HL-60 (cell line): Measurements from ENCODE around the gene BAG3.
A peak's percentile ranks its signal among the peaks of the same experiment; 100 is the strongest.

Experiments
- DNase-seq, 2 experiments: peaks; one replicate each; pipeline ENCODE4 v3.0.0-alpha.2; 2010 to 2020; ENCODE audit warnings: low read depth in 1 of 2, low spot score in 1 of 2
- H3K27ac ChIP-seq: fragments of 250-450 bp; sonication (Bioruptor Pico); replicated peaks from 2 replicates; pipeline ENCODE4 v1.5.1; 2020; ENCODE audit warnings: mild to moderate bottlenecking, moderate library complexity
- H3K27me3 ChIP-seq: fragments of 250-450 bp; sonication (Bioruptor Pico); 2 replicates; pipeline ENCODE4 v1.5.1; 2021; ENCODE audit warnings: mild to moderate bottlenecking, moderate library complexity; ENCODE audit not compliant: insufficient read depth, poor library complexity, severe bottlenecking
- H3K4me3 ChIP-seq: replicated peaks from 2 replicates; pipeline ENCODE4 v1.5.1; 2011; ENCODE audit warnings: mild to moderate bottlenecking, control low read depth, low read length; ENCODE audit not compliant: insufficient read depth
- CTCF ChIP-seq: IDR thresholded peaks from one replicate; pipeline ENCODE4 v1.5.1; 2011; ENCODE audit warnings: low read length, control low read depth, inconsistent platforms; ENCODE audit not compliant: insufficient read depth
- GABPA ChIP-seq: IDR thresholded peaks from 2 replicates; pipeline ENCODE4 v1.6.1; 2012; ENCODE audit warnings: low read depth
- POLR2AphosphoS5 ChIP-seq: IDR thresholded peaks from 2 replicates; pipeline ENCODE4 v1.6.1; 2012; ENCODE audit warnings: low read depth
- REST ChIP-seq: IDR thresholded peaks from 2 replicates; pipeline ENCODE4 v1.6.1; 2012; ENCODE audit warnings: low read depth; ENCODE audit not compliant: insufficient replicate concordance
- SPI1 ChIP-seq: IDR thresholded peaks from 2 replicates; pipeline ENCODE4 v1.6.1; 2012; ENCODE audit warnings: low read depth, mild to moderate bottlenecking, borderline replicate concordance

BAG3 gene

DNA sequence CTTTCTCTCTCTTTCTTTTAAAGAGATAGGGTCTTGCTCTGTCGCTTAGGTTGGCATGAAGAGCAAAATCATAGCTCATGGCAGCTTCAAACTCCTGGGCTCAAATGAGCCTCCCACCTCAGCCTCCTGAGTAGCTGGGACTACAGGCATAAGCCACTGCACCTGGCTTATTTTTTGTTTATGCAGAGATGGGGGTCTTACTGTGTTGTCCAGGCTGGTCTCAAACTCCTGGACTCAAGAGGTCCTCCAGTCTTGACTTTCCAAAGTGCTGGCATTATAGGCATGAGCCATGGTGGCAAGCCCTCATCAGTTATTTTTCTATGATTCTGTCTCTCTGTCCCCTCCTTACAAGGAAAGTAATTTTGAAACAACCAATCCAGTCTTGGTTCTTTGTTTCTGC is 1.1 kb upstream of the BAG3 start:
- peaks cover 3% of the 10 kb centered on the region for H3K27me3 ChIP-seq
- TF ChIP-seq GABPA, result no peak
- no peak for DNase-seq
- H3K27ac ChIP-seq, result no peak overlapping the region
- no peak overlapping the region for H3K4me3 ChIP-seq

- no peak for DNase-seq
- TF ChIP-seq REST (no peak), SPI1 (no peak), CTCF (no peak), POLR2AphosphoS5 (no peak), GABPA (no peak)
- Histone ChIP-seq H3K4me3 (peak overlapping the region; percentile 81), H3K27ac (no peak overlapping the region), H3K27me3 (peaks cover 3% of the 10 kb centered on the region)
Measured at GRCh38 chr10:119651514-119652360, 557 bp downstream of the BAG3 start.

GRCh38 chr10:119652361-119652730 is 1.2 kb downstream of the BAG3 start:
- Histone ChIP-seq H3K27me3 (peaks cover 3% of the 10 kb centered on the region), H3K4me3 (peak overlapping the region; percentile 81), H3K27ac (no peak overlapping the region)
- TF ChIP-seq REST, result no peak
- TF ChIP-seq SPI1, result no peak
- no peak for TF ChIP-seq GABPA
- no peak for TF ChIP-seq POLR2AphosphoS5
- no peak for TF ChIP-seq CTCF
- DNase-seq, result no peak

DNA sequence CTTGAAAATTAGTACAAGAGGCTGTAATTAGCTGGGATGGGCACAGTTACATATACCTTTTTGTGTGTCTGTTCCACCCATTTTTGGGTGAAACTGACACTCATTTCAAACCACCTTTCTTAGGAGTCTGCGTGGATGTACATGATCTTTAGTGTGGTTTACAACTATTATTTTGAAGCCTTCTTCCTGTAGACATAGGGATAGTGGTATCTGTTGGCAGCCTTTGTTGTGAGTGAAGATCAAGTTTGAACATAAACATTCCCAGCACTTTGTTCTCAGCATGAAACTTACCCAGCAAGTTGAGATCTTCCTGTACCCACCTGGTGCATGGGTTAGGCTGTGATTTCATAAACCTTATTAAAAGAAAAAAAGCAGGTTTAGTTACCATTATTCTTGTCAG is 2.0 kb downstream of the BAG3 start:
- DNase-seq, result no peak
- no peak overlapping the region for H3K4me3 ChIP-seq
- H3K27ac ChIP-seq, result no peak overlapping the region

More for the DNA sequence above, 2.0 kb downstream of the BAG3 start:
- TF ChIP-seq POLR2AphosphoS5 (no peak), CTCF (no peak), REST (no peak), GABPA (no peak), SPI1 (no peak)
- H3K27me3 ChIP-seq, result peaks cover 3% of the 10 kb centered on the region
